A549 (cell line): ENCODE data around the gene EML2. TPM values are rescaled to one million over a fixed set of nuclear protein-coding genes. Genes with fewer than 3 reads are reported as not detected.

Experiments
- ATAC-seq, 2 experiments: fragments of 200-7000 bp in 1 of 2; fragments of >200 bp in 1 of 2; cut with Nextera tagmentation in 1 of 2; cut with Tn5 transposase in 1 of 2; 3 replicates each; pipeline versions ENCODE4 v1.8.0 to v1.9.1; 2018 to 2020; ENCODE audit warnings: mild to moderate bottlenecking in 1 of 2, moderate library complexity in 1 of 2
- CTCF ChIA-PET: fragments of 300-600 bp; sonication (Branson Sonifier 250); formaldehyde crosslinking; extraction: SDS; loops from one replicate; lab custom pipeline; 2021; ENCODE audit warnings: antibody characterized with exemption, inconsistent platforms; lab: Yijun Ruan, JAX
- POLR2A ChIA-PET: fragments of 350-600 bp; formaldehyde crosslinking; extraction: SDS; loops from one replicate; lab custom pipeline; 2021; ENCODE audit warnings: antibody characterized with exemption, inconsistent platforms; lab: Yijun Ruan, JAX
- DNase-seq, 2 experiments: peaks; one replicate each; pipeline versions ENCODE4 v3.0.0 to v3.0.0-alpha.2; 2011 to 2016; ENCODE audit warnings: low read depth in 1 of 2, low spot score in 1 of 2
- FAIRE-seq: peaks from 2 replicates; lab custom pipeline; 2011; peaks lifted over from hg19 to GRCh38; lab: Jason Lieb, UNC
- H3K27ac ChIP-seq, 2 experiments: fragments of >200 bp; sonication (Bioruptor Twin); formaldehyde crosslinking; 3 replicates each; pipeline ENCODE4 v1.5.1; 2016 to 2017
- H3K4me1 ChIP-seq: fragments of >200 bp; sonication (Bioruptor Twin); formaldehyde crosslinking; 3 replicates; pipeline ENCODE4 v1.6.1; 2016
- H3K4me2 ChIP-seq: fragments of >200 bp; sonication (Bioruptor Twin); formaldehyde crosslinking; 3 replicates; pipeline ENCODE4 v1.6.1; 2016
- H3K4me3 ChIP-seq: fragments of >200 bp; sonication (Bioruptor Twin); formaldehyde crosslinking; 3 replicates; pipeline ENCODE4 v1.5.1; 2016
- H3K9me3 ChIP-seq: fragments of >200 bp; sonication (Bioruptor Twin); formaldehyde crosslinking; 3 replicates; pipeline ENCODE4 v1.6.1; 2016
- BHLHE40 ChIP-seq: IDR thresholded peaks from 2 replicates; pipeline ENCODE4 v1.6.1; 2012; ENCODE audit warnings: low read depth, low read length, inconsistent platforms
- CBX8 ChIP-seq: fragments of 200-600 bp; sonication (generic); IDR thresholded peaks from 2 replicates; pipeline ENCODE4 v1.6.1; 2016
- CEBPB ChIP-seq, 2 experiments: fragments of >200 bp in 1 of 2; sonication (Bioruptor Twin) in 1 of 2; formaldehyde crosslinking in 1 of 2; IDR thresholded peaks; 2 replicates each; pipeline ENCODE4 v1.6.1; 2012 to 2016
- CHD2 ChIP-seq: fragments of 150-350 bp; IDR thresholded peaks from 2 replicates; pipeline ENCODE4 v1.6.1; 2014; ENCODE audit warnings: low read length; ENCODE audit not compliant: partially characterized antibody
- CHD4 ChIP-seq: fragments of 200-600 bp; sonication (generic); IDR thresholded peaks from 2 replicates; pipeline ENCODE4 v1.6.1; 2016; ENCODE audit warnings: antibody characterized with exemption, mild to moderate bottlenecking, borderline replicate concordance
- EHF ChIP-seq: fragments of 250-450 bp; sonication (Bioruptor Pico); IDR thresholded peaks from 2 replicates; pipeline ENCODE4 v1.5.0; 2020; ENCODE audit warnings: mild to moderate bottlenecking
- EHMT2 ChIP-seq: fragments of 200-600 bp; sonication (generic); IDR thresholded peaks from 2 replicates; pipeline ENCODE4 v1.6.1; 2016; ENCODE audit warnings: antibody characterized with exemption, low read depth, mild to moderate bottlenecking, moderate library complexity
- ELK1 ChIP-seq: fragments of 150-350 bp; IDR thresholded peaks from 2 replicates; pipeline ENCODE4 v1.6.1; 2014; ENCODE audit warnings: low read depth, mild to moderate bottlenecking, low read length
- EP300 ChIP-seq, 2 experiments: fragments of >200 bp; sonication (Bioruptor Twin); formaldehyde crosslinking; IDR thresholded peaks; 2 replicates in 1 of 2; 3 replicates in 1 of 2; pipeline ENCODE4 v1.6.1; 2016 to 2017
- ESRRA ChIP-seq: fragments of 150-350 bp; IDR thresholded peaks from 2 replicates; pipeline ENCODE4 v1.6.1; 2014; ENCODE audit warnings: mild to moderate bottlenecking, low read length, borderline replicate concordance
- FOSL2 ChIP-seq, 2 experiments: fragments of 450-650 bp in 1 of 2; fragments of >200 bp in 1 of 2; sonication (Bioruptor Twin) in 1 of 2; formaldehyde crosslinking; IDR thresholded peaks; 2 replicates each; pipeline versions ENCODE4 v1.5.0 to v1.6.1; 2016 to 2020; ENCODE audit warnings: mild to moderate bottlenecking in 1 of 2, moderate library complexity in 1 of 2
- HDAC2 ChIP-seq: fragments of 200-600 bp; sonication (generic); IDR thresholded peaks from 2 replicates; pipeline ENCODE4 v1.6.1; 2016
- HOXB13 ChIP-seq: fragments of 250-450 bp; sonication (Bioruptor Pico); IDR thresholded peaks from 2 replicates; pipeline ENCODE4 v1.5.0; 2020; ENCODE audit warnings: low read depth, mild to moderate bottlenecking, moderate library complexity
- MAFK ChIP-seq: fragments of 450-650 bp; IDR thresholded peaks from 2 replicates; pipeline ENCODE4 v1.6.1; 2014; ENCODE audit not compliant: partially characterized antibody
- MYC ChIP-seq: IDR thresholded peaks from 2 replicates; pipeline ENCODE4 v1.6.1; 2012; ENCODE audit warnings: mild to moderate bottlenecking, inconsistent platforms, low read length, improper control_type of control experiment, borderline replicate concordance
- NPAS2 ChIP-seq: fragments of 250-450 bp; sonication (Bioruptor Pico); IDR thresholded peaks from 2 replicates; pipeline ENCODE4 v1.8.0; 2022; ENCODE audit warnings: mild to moderate bottlenecking, moderate library complexity, borderline replicate concordance
- RAD21 ChIP-seq, 2 experiments: fragments of >200 bp in 1 of 2; sonication (Bioruptor Twin) in 1 of 2; formaldehyde crosslinking in 1 of 2; IDR thresholded peaks in 1 of 2; conservative IDR thresholded peaks in 1 of 2; 2 replicates in 1 of 2; 3 replicates in 1 of 2; pipeline ENCODE4 v1.6.1; 2012 to 2018; ENCODE audit warnings: inconsistent platforms in 1 of 2
- RARB ChIP-seq: fragments of 250-450 bp; sonication (Bioruptor Pico); IDR thresholded peaks from 2 replicates; pipeline ENCODE4 v1.8.0; 2021; ENCODE audit warnings: mild to moderate bottlenecking, moderate library complexity
- RFX5 ChIP-seq: fragments of 450-650 bp; IDR thresholded peaks from 2 replicates; pipeline ENCODE4 v1.7.1; 2014; ENCODE audit warnings: antibody characterized with exemption, mild to moderate bottlenecking, moderate library complexity
- RNF2 ChIP-seq: fragments of 200-600 bp; sonication (generic); IDR thresholded peaks from 2 replicates; pipeline ENCODE4 v1.6.1; 2016; ENCODE audit warnings: low read depth, mild to moderate bottlenecking, antibody characterized with exemption, moderate library complexity, borderline replicate concordance
- SREBF2 ChIP-seq: fragments of 450-650 bp; IDR thresholded peaks from 2 replicates; pipeline ENCODE4 v1.6.1; 2014; ENCODE audit warnings: mild to moderate bottlenecking, moderate library complexity
- WGBS: methylation state at CpG from one replicate; pipeline ENCODE4 v1.1.6; 2017; ENCODE audit errors: missing lambda C conversion rate; 5-methylcytosine and 5-hydroxymethylcytosine counted together
- polyA plus RNA-seq, 4 experiments: library from polyadenylated mRNA; depleted of rRNA in 3 of 4; stranded (reverse); fragments of >200 nt; fragmentation: RNase III in 1 of 4; extraction: RNeasy Plus Mini Kit Qiagen cat#74134 plus additional on column Dnase treatment in 1 of 4; gene quantifications; 2 replicates in 3 of 4; 3 replicates in 1 of 4; pipeline ENCODE4 v1.2.3, GENCODE V29; 2011 to 2017
- TF ChIP-seq, protein P1 (sequence below): fragments of 250-450 bp; sonication (Bioruptor Pico); IDR thresholded peaks from 2 replicates; pipeline ENCODE4 v1.5.0; 2021; ENCODE audit warnings: mild to moderate bottlenecking, moderate library complexity, borderline replicate concordance
- TF ChIP-seq, protein P2 (sequence below): fragments of >200 bp; sonication (Bioruptor Twin); formaldehyde crosslinking; IDR thresholded peaks from 2 replicates; pipeline ENCODE4 v1.6.1; 2016
- TF ChIP-seq, protein P3 (sequence below): fragments of 450-650 bp; IDR thresholded peaks from 2 replicates; pipeline ENCODE4 v1.6.1; 2014; ENCODE audit warnings: antibody characterized with exemption
- TF ChIP-seq, protein P4 (sequence below): IDR thresholded peaks from 2 replicates; pipeline ENCODE4 v1.6.1; 2012; ENCODE audit warnings: low read depth, borderline replicate concordance

EML2 gene
- polyA plus RNA-seq, 2 of the 4 experiments (the other 2 are of a cell fraction) = 22.7 to 25.9 TPM

GRCh38 chr19:45655073-45655472, 15.9 kb upstream of the EML2 start:
- DNase-seq = no peak
- H3K9me3 ChIP-seq = no peaks in the 10 kb centered on the region
- FAIRE-seq = no peak
- ATAC-seq = no peak
- TF ChIP-seq RNF2 (no peak), CBX8 (no peak)
- no peaks in the 10 kb centered on the region for H3K4me1 ChIP-seq
- 89% methylated on average over 3 of the region's 3 CpGs for WGBS
- H3K27ac ChIP-seq = no peak overlapping the region
- no peak overlapping the region for H3K4me3 ChIP-seq
- POLR2A ChIA-PET = no interaction called here
- CTCF ChIA-PET = interaction anchor here (5.8 kb wide), 1 partner anchor 13 kb away, joined by 38 read pairs; no protein-coding TSS in a partner anchor
- H3K4me2 ChIP-seq = no peak overlapping the region

- 64% methylated on average over 5 of the region's 5 CpGs for WGBS
- peak; percentile 6 to 28; a peak in 2 of 6 replicates for ATAC-seq
Observed at GRCh38 chr19:45653634-45654033, 14.4 kb upstream of the EML2 start.

GRCh38 chr19:45650722-45651121, 11.5 kb upstream of the EML2 start:
- Histone ChIP-seq H3K4me1 (0 out of 3 replicates have a peak, but pooled peaks cover 6% of the 10 kb centered on the region), H3K4me3 (no peak overlapping the region), H3K4me2 (no peak overlapping the region), H3K27ac (no peak overlapping the region), H3K9me3 (no peaks in the 10 kb centered on the region)
- DNase-seq (no peak), ATAC-seq (no peak), FAIRE-seq (no peak)
- 80% methylated on average over 3 of the region's 3 CpGs for WGBS
- ChIA-PET POLR2A (interaction anchor here (1.2 kb wide), 1 partner anchor 67 kb away, joined by 3 read pairs; no protein-coding TSS in a partner anchor), CTCF (interaction anchor here (0.8 to 5.8 kb wide), 9 partner anchors 8 to 172 kb away, joined by 3 to 38 read pairs (median 4); no protein-coding TSS in a partner anchor)
- TF ChIP-seq RAD21 (conservative IDR thresholded peaks at IDR 0.05 in 1 of 2, IDR thresholded peaks at IDR 0.05 in 1 of 2) (no peak), RFX5 (no peak), ELK1 (no peak), HOXB13 (CRISPR knock-in tag) (no peak), EP300 (IDR thresholded peaks at IDR 0.05) (no peak), BHLHE40 (no peak)
- TF ChIP-seq, protein P1, sequence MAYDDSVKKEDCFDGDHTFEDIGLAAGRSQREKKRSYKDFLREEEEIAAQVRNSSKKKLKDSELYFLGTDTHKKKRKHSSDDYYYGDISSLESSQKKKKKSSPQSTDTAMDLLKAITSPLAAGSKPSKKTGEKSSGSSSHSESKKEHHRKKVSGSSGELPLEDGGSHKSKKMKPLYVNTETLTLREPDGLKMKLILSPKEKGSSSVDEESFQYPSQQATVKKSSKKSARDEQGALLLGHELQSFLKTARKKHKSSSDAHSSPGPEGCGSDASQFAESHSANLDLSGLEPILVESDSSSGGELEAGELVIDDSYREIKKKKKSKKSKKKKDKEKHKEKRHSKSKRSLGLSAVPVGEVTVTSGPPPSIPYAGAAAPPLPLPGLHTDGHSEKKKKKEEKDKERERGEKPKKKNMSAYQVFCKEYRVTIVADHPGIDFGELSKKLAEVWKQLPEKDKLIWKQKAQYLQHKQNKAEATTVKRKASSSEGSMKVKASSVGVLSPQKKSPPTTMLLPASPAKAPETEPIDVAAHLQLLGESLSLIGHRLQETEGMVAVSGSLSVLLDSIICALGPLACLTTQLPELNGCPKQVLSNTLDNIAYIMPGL (CRISPR knock-in tag) = no peak

More at GRCh38 chr19:45653634-45654033, 14.4 kb upstream of the EML2 start:
- no peaks in the 10 kb centered on the region for H3K9me3 ChIP-seq
- no peaks in the 10 kb centered on the region for H3K4me1 ChIP-seq
- no peak overlapping the region for H3K4me2 ChIP-seq
- POLR2A ChIA-PET = no interaction called here
- H3K4me3 ChIP-seq = no peak overlapping the region
- FAIRE-seq = no peak
- CTCF ChIA-PET = interaction anchor here (0.6 to 5.8 kb wide), 8 partner anchors 8 to 156 kb away, joined by 3 to 38 read pairs (median 3); no protein-coding TSS in a partner anchor
- no peak for DNase-seq
- TF ChIP-seq FOSL2 (IDR thresholded peaks at IDR 0.05) (no peak), FOSL2 (CRISPR knock-in tag; IDR thresholded peaks at IDR 0.05) (no peak), SREBF2 (no peak), MAFK (no peak), NPAS2 (CRISPR knock-in tag) (no peak), RARB (CRISPR knock-in tag) (no peak), EHF (no peak), MYC (no peak), CEBPB (IDR thresholded peaks at IDR 0.05) (no peak), CHD2 (no peak), ESRRA (no peak), CHD4 (no peak), HDAC2 (no peak), EHMT2 (no peak)
- TF ChIP-seq, protein P2, sequence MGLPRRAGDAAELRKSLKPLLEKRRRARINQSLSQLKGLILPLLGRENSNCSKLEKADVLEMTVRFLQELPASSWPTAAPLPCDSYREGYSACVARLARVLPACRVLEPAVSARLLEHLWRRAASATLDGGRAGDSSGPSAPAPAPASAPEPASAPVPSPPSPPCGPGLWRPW = no peak
- TF ChIP-seq, protein P3, sequence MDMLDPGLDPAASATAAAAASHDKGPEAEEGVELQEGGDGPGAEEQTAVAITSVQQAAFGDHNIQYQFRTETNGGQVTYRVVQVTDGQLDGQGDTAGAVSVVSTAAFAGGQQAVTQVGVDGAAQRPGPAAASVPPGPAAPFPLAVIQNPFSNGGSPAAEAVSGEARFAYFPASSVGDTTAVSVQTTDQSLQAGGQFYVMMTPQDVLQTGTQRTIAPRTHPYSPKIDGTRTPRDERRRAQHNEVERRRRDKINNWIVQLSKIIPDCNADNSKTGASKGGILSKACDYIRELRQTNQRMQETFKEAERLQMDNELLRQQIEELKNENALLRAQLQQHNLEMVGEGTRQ = no peak
- TF ChIP-seq, protein P4, sequence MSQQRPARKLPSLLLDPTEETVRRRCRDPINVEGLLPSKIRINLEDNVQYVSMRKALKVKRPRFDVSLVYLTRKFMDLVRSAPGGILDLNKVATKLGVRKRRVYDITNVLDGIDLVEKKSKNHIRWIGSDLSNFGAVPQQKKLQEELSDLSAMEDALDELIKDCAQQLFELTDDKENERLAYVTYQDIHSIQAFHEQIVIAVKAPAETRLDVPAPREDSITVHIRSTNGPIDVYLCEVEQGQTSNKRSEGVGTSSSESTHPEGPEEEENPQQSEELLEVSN = no peak
- TF ChIP-seq, all 56 proteins: peak for 0
- no peak overlapping the region for H3K27ac ChIP-seq
